Lung (tissue), 12 donors: Measurements from ENCODE around the gene FHOD3. TPM values are rescaled to one million over a fixed set of nuclear protein-coding genes. Genes with fewer than 3 reads are reported as not detected.

Experiments
- ATAC-seq: fragments of 200-7000 bp; cut with Tn5 transposase; one replicate; pipeline ENCODE4 v1.9.1; 2020; ENCODE audit warnings: moderate number of reproducible peaks; ENCODE audit not compliant: insufficient read depth, low FRiP score
- DNase-seq, 3 donors: peaks; one replicate each; pipeline ENCODE4 v3.0.0-alpha.2; 2013 to 2017
- H3K27ac ChIP-seq, 2 donors: one replicate each; pipeline ENCODE4 v1.5.1; 2013; ENCODE audit warnings: mild to moderate bottlenecking in 2 of 2, moderate library complexity in 2 of 2, control low read depth in 1 of 2, inconsistent platforms in 1 of 2, low read depth in 1 of 2, low read length in 1 of 2
- H3K27me3 ChIP-seq, 3 donors: one replicate each; pipeline ENCODE4 v1.5.1; 2013; ENCODE audit warnings: low read length in 2 of 3; ENCODE audit not compliant: control insufficient read depth in 3 of 3, insufficient read depth in 3 of 3
- H3K36me3 ChIP-seq, 4 donors: one replicate each; pipeline ENCODE4 v1.5.1; 2013; ENCODE audit warnings: low read length in 4 of 4, mild to moderate bottlenecking in 1 of 4, moderate library complexity in 1 of 4; ENCODE audit not compliant: control insufficient read depth in 4 of 4, insufficient read depth in 4 of 4
- H3K4me1 ChIP-seq, 5 donors: one replicate each; pipeline ENCODE4 v1.5.1; 2013; ENCODE audit warnings: low read length in 5 of 5, mild to moderate bottlenecking in 2 of 5, moderate library complexity in 1 of 5; ENCODE audit not compliant: control insufficient read depth in 5 of 5, insufficient read depth in 5 of 5
- H3K4me3 ChIP-seq: one replicate; pipeline ENCODE4 v1.5.1; 2013; ENCODE audit warnings: mild to moderate bottlenecking, control low read depth, moderate library complexity
- H3K9ac ChIP-seq, 2 donors: one replicate each; pipeline ENCODE4 v1.5.1; 2013; ENCODE audit warnings: low read length in 2 of 2, control low read depth in 1 of 2; ENCODE audit not compliant: insufficient read depth in 1 of 2
- H3K9me3 ChIP-seq, 4 donors: one replicate each; pipeline ENCODE4 v1.5.1; 2013; ENCODE audit warnings: low read length in 3 of 4, mild to moderate bottlenecking in 1 of 4, moderate library complexity in 1 of 4; ENCODE audit not compliant: control insufficient read depth in 4 of 4, insufficient read depth in 3 of 4
- CTCF ChIP-seq: IDR thresholded peaks from 2 replicates; pipeline ENCODE4 v1.5.1; 2012; ENCODE audit warnings: mild to moderate bottlenecking; ENCODE audit errors: control extremely low read depth, extremely low read depth
- WGBS, 2 donors: extraction: QIAGEN DNeasy Blood & Tissue Kit; methylation state at CpG; one replicate each; pipeline ENCODE4 v1.1.7; 2013; 5-methylcytosine and 5-hydroxymethylcytosine counted together
- polyA plus RNA-seq, 2 donors: library from polyadenylated mRNA; stranded (reverse); fragments of 200-250 nt; gene quantifications; one replicate each; pipeline ENCODE4 v1.2.1, GENCODE V29; 2013
- total RNA-seq, 2 donors: library from RNA; depleted of rRNA in 1 of 2; stranded (reverse); fragments of >200 nt in 1 of 2; gene quantifications; one replicate each; pipeline ENCODE4 v1.2.1, GENCODE V29; 2014 to 2021
- donor health status: control.
- donor health status: control.
- donor health status: Bipolar disorder and iron deficiency.
- donor health status: healthy.
- donor health status: DM: yes; HTN: yes; CAD: no.

The FHOD3 gene
- total and polyA plus RNA-seq, 4 donors, result 1.0 to 7.4 (median 2.9) TPM

- Histone ChIP-seq H3K36me3 (no peaks in the 10 kb centered on the region), H3K9ac (no peak overlapping the region), H3K4me3 (no peak overlapping the region), H3K9me3 (no peaks in the 10 kb centered on the region), H3K27ac (peak overlapping the region in 1 of 2 donors; percentile 58), H3K4me1 (peaks cover 0 to 8% (median 0%) of the 10 kb centered on the region in 5 donors), H3K27me3 (no peaks in the 10 kb centered on the region)
- ATAC-seq (no peak), DNase-seq (no peak)
- 76 to 80% methylated on average over 1 of the region's 1 CpG for whole genome bisulfite sequencing, 2 donors
- no peak for TF ChIP-seq CTCF
Observed at GRCh38 chr18:36623091-36623490, 325.6 kb downstream of the FHOD3 start.

DNA sequence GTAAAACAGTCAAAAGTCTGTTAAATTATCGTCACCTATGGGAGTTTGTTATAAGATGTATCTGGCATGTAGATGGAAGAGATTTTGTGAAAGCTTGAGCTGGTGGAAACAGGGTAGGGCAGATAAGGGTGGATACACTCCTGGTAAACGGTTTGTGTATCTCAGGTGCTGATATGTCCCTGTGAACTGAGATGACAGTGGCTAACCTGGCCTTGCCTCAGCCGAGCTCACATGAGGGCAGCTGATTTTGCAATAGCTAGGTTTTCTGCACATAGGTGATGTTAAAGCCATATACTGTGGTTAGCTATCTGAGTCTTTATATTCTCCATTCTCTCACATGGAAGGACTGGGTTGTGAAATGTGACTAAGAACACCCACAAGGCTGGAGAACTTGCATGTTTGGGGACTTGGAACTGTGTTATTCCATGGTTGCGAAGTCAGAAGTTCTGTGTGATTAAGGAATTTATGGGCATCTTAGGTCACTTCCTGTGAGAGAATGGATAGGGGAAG is 326.2 kb downstream of the FHOD3 start:
- TF ChIP-seq CTCF, result no peak
- ATAC-seq (no peak), DNase-seq (no peak)
- H3K4me1 ChIP-seq, result peaks cover 0 to 8% (median 0%) of the 10 kb centered on the region in 5 donors
- H3K27me3 ChIP-seq, result no peaks in the 10 kb centered on the region
- H3K36me3 ChIP-seq, result no peaks in the 10 kb centered on the region
- H3K9me3 ChIP-seq, result no peaks in the 10 kb centered on the region
- no peak overlapping the region for H3K4me3 ChIP-seq
- no peak overlapping the region for H3K9ac ChIP-seq
- peak overlapping the region in 1 of 2 donors; percentile 1 for H3K27ac ChIP-seq
- 80 to 85% methylated on average over 4 of the region's 4 CpGs for WGBS, 2 donors

- WGBS, 2 donors, result 92 to 93% methylated on average over 7 of the region's 7 CpGs
- peak overlapping the region in 1 of 2 donors; percentile 28 for H3K27ac ChIP-seq
- ATAC-seq, result no peak
- H3K27me3 ChIP-seq, result no peaks in the 10 kb centered on the region
- H3K4me3 ChIP-seq, result no peak overlapping the region
- no peaks in the 10 kb centered on the region for H3K36me3 ChIP-seq
- no peak overlapping the region for H3K9ac ChIP-seq
- H3K9me3 ChIP-seq, result no peaks in the 10 kb centered on the region
- peaks cover 0 to 8% (median 0%) of the 10 kb centered on the region in 5 donors for H3K4me1 ChIP-seq
- no peak for TF ChIP-seq CTCF
- no peak for DNase-seq
Observed at GRCh38 chr18:36624451-36625167, 327.1 kb downstream of the FHOD3 start.
